ENCODE data around the gene IQSEC3. TPM values are rescaled to one million over a fixed set of nuclear protein-coding genes. Genes with fewer than 3 reads are reported as not detected.

The IQSEC3 gene
- total RNA-seq, 1 donor from 2014 or later = not detected

GRCh38 chr12:144650-145284 is 78.2 kb downstream of the IQSEC3 start:
- H3K9me3 Mint-ChIP-seq = peaks cover 2% of the 10 kb centered on the region
- CTCF ChIA-PET = no interaction called here
- peaks cover 6% of the 10 kb centered on the region for H3K4me1 Mint-ChIP-seq
- no peaks in the 10 kb centered on the region for H3K36me3 Mint-ChIP-seq (ENCODE audit: low read depth)
- intact Hi-C loops (cut with micrococcal nuclease) = no loop called here
- no peak for DNase-seq
- ATAC-seq (ENCODE audit: low read depth) = no peak
- peaks cover 16% of the 10 kb centered on the region for H3K27me3 Mint-ChIP-seq
- no peak for TF ChIP-seq CTCF (IDR thresholded peaks at IDR 0.05)
- no peak overlapping the region for H3K27ac Mint-ChIP-seq
- no peak overlapping the region for H3K4me3 Mint-ChIP-seq
- POLR2A ChIA-PET = no interaction called here

- Mint-ChIP-seq H3K9me3 (no peaks in the 10 kb centered on the region), H3K27ac (no peak overlapping the region), H3K4me1 (peaks cover 6% of the 10 kb centered on the region), H3K36me3 (ENCODE audit: low read depth) (no peaks in the 10 kb centered on the region), H3K27me3 (peaks cover 16% of the 10 kb centered on the region), H3K4me3 (no peak overlapping the region)
- TF ChIP-seq CTCF (IDR thresholded peaks at IDR 0.05) = no peak
- intact Hi-C loops (cut with micrococcal nuclease) = no loop called here
- POLR2A ChIA-PET = no interaction called here
- CTCF ChIA-PET = no interaction called here
- ATAC-seq (ENCODE audit: low read depth) (no peak), DNase-seq (no peak)
Measured at GRCh38 chr12:145369-145960, 78.9 kb downstream of the IQSEC3 start.

GRCh38 chr12:147242-147641 is 80.7 kb downstream of the IQSEC3 start:
- Mint-ChIP-seq H3K27ac (no peak overlapping the region), H3K4me1 (peaks cover 6% of the 10 kb centered on the region), H3K36me3 (ENCODE audit: low read depth) (no peaks in the 10 kb centered on the region), H3K4me3 (no peak overlapping the region), H3K27me3 (peaks cover 9% of the 10 kb centered on the region), H3K9me3 (no peaks in the 10 kb centered on the region)
- CTCF ChIA-PET = no interaction called here
- ATAC-seq (ENCODE audit: low read depth) (no peak), DNase-seq (no peak)
- POLR2A ChIA-PET = no interaction called here
- no peak for TF ChIP-seq CTCF (IDR thresholded peaks at IDR 0.05)
- intact Hi-C loops (cut with micrococcal nuclease) = no loop called here

GRCh38 chr12:148676-149416 is 82.3 kb downstream of the IQSEC3 start:
- Mint-ChIP-seq H3K4me1 (peaks cover 6% of the 10 kb centered on the region), H3K27me3 (peaks cover 5% of the 10 kb centered on the region), H3K9me3 (no peaks in the 10 kb centered on the region), H3K27ac (no peak overlapping the region), H3K36me3 (ENCODE audit: low read depth) (no peaks in the 10 kb centered on the region), H3K4me3 (no peak overlapping the region)
- DNase-seq (no peak), ATAC-seq (ENCODE audit: low read depth) (no peak)
- ChIA-PET CTCF (interaction anchor here (0.8 kb wide), 1 partner anchor 8 kb away, joined by 3 read pairs; no protein-coding TSS in a partner anchor), POLR2A (no interaction called here)
- no peak for TF ChIP-seq CTCF (IDR thresholded peaks at IDR 0.05)
- intact Hi-C loops (cut with micrococcal nuclease) = no loop called here

GRCh38 chr12:151579-151978 is 85.0 kb downstream of the IQSEC3 start:
- no peak for TF ChIP-seq CTCF (IDR thresholded peaks at IDR 0.05)
- ATAC-seq (ENCODE audit: low read depth) (no peak), DNase-seq (no peak)
- Mint-ChIP-seq H3K4me3 (no peak overlapping the region), H3K27me3 (peaks cover 11% of the 10 kb centered on the region), H3K27ac (no peak overlapping the region), H3K36me3 (ENCODE audit: low read depth) (no peaks in the 10 kb centered on the region), H3K4me1 (no peaks in the 10 kb centered on the region), H3K9me3 (no peaks in the 10 kb centered on the region)
- ChIA-PET POLR2A (no interaction called here), CTCF (no interaction called here)
- intact Hi-C loops (cut with micrococcal nuclease) = no loop called here

All from activated B cell treated with CpG ODN at 0.5 μM for 24 hours (primary cell).